Upper lobe of left lung (tissue), 4 donors: Measurements from ENCODE around the gene TCEAL2.

Source experiments
- EP300 ChIP-seq, 4 donors: sonication (generic); formaldehyde crosslinking; IDR thresholded peaks; one replicate each; pipeline ENCODE4 v1.5.1; 2017; ENCODE audit warnings: antibody characterized with exemption in 4 of 4, control low read depth in 2 of 4
- POLR2A ChIP-seq, 4 donors: fragments of 450-650 bp; IDR thresholded peaks; one replicate each; pipeline ENCODE4 v1.5.1; 2016 to 2017; ENCODE audit warnings: antibody characterized with exemption in 4 of 4, mild to moderate bottlenecking in 2 of 4
- POLR2AphosphoS5 ChIP-seq, 2 donors: sonication (generic); formaldehyde crosslinking; IDR thresholded peaks; one replicate each; pipeline ENCODE4 v1.5.1; 2017; ENCODE audit warnings: antibody characterized with exemption in 2 of 2
- TF ChIP-seq, protein P1 (sequence below), 6 experiments: fragments of 450-650 bp in 4 of 6; fragments of 200-600 bp in 2 of 6; sonication (generic) in 2 of 6; IDR thresholded peaks; one replicate each; pipeline ENCODE4 v1.5.1; 2016 to 2019; ENCODE audit warnings: antibody characterized with exemption in 6 of 6

GRCh38 chrX:102155806-102156179 lies 30.3 kb downstream of the TCEAL2 start, which contains the start of gene BEX5:
- TF ChIP-seq POLR2AphosphoS5 (IDR thresholded peaks at IDR 0.05) (peak in 1 of 2 donors; percentile 75), POLR2A (IDR thresholded peaks at IDR 0.05) (peak in 1 of 4 donors; percentile 41), EP300 (IDR thresholded peaks at IDR 0.05) (no peak)
- TF ChIP-seq, protein P1, sequence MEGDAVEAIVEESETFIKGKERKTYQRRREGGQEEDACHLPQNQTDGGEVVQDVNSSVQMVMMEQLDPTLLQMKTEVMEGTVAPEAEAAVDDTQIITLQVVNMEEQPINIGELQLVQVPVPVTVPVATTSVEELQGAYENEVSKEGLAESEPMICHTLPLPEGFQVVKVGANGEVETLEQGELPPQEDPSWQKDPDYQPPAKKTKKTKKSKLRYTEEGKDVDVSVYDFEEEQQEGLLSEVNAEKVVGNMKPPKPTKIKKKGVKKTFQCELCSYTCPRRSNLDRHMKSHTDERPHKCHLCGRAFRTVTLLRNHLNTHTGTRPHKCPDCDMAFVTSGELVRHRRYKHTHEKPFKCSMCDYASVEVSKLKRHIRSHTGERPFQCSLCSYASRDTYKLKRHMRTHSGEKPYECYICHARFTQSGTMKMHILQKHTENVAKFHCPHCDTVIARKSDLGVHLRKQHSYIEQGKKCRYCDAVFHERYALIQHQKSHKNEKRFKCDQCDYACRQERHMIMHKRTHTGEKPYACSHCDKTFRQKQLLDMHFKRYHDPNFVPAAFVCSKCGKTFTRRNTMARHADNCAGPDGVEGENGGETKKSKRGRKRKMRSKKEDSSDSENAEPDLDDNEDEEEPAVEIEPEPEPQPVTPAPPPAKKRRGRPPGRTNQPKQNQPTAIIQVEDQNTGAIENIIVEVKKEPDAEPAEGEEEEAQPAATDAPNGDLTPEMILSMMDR (IDR thresholded peaks at IDR 0.05), result no peak
